Liver (tissue), 9 donors: ENCODE results near the gene CMIP. TPM values are rescaled to one million over a fixed set of nuclear protein-coding genes. Genes with fewer than 3 reads are reported as not detected.

Experiments
- DNase-seq: peaks from one replicate; pipeline ENCODE4 v3.0.0-alpha.2; 2017; ENCODE audit warnings: low spot score
- H3K27ac ChIP-seq, 2 donors: one replicate each; pipeline ENCODE4 v1.7.0; 2013; ENCODE audit warnings: inconsistent platforms in 2 of 2, low read length in 2 of 2, control low read depth in 1 of 2, low read depth in 1 of 2, mild to moderate bottlenecking in 1 of 2
- H3K27me3 ChIP-seq, 4 donors: one replicate each; pipeline versions ENCODE4 v1.6.1 to v1.7.0; 2013; ENCODE audit warnings: low read length in 3 of 4, inconsistent platforms in 1 of 4, mild to moderate bottlenecking in 1 of 4, moderate library complexity in 1 of 4; ENCODE audit not compliant: control insufficient read depth in 4 of 4, insufficient read depth in 4 of 4
- H3K36me3 ChIP-seq, 4 donors: one replicate each; pipeline versions ENCODE4 v1.6.1 to v1.7.0; 2013; ENCODE audit warnings: low read length in 3 of 4, mild to moderate bottlenecking in 3 of 4, low read depth in 1 of 4, moderate library complexity in 1 of 4; ENCODE audit not compliant: control insufficient read depth in 4 of 4, insufficient read depth in 3 of 4
- H3K4me1 ChIP-seq, 4 donors: one replicate each; pipeline versions ENCODE4 v1.6.1 to v1.7.0; 2013; ENCODE audit warnings: low read length in 3 of 4, mild to moderate bottlenecking in 3 of 4, moderate library complexity in 1 of 4; ENCODE audit not compliant: control insufficient read depth in 4 of 4, insufficient read depth in 4 of 4
- H3K4me3 ChIP-seq, 3 donors: one replicate each; pipeline versions ENCODE4 v1.6.1 to v1.7.0; 2013; ENCODE audit warnings: low read length in 3 of 3, control low read depth in 1 of 3, low read depth in 1 of 3, mild to moderate bottlenecking in 1 of 3
- H3K9ac ChIP-seq, 2 donors: one replicate each; pipeline ENCODE4 v1.7.0; 2013; ENCODE audit warnings: low read length in 2 of 2, mild to moderate bottlenecking in 2 of 2, moderate library complexity in 2 of 2, control low read depth in 1 of 2, low read depth in 1 of 2
- H3K9me3 ChIP-seq, 4 donors: one replicate each; pipeline versions ENCODE4 v1.6.1 to v1.7.0; 2013; ENCODE audit warnings: low read length in 3 of 4; ENCODE audit not compliant: control insufficient read depth in 4 of 4
- ATF3 ChIP-seq: IDR thresholded peaks from 2 replicates; pipeline ENCODE4 v1.6.1; 2016; ENCODE audit warnings: antibody characterized with exemption
- CTCF ChIP-seq: fragments of 150-350 bp; IDR thresholded peaks from 2 replicates; pipeline ENCODE4 v1.5.1; 2017; ENCODE audit warnings: improper control_type of control experiment, low read depth, low read length; ENCODE audit not compliant: missing input control
- EGR1 ChIP-seq, 2 donors: IDR thresholded peaks; 2 replicates each; pipeline ENCODE4 v1.6.1; 2016 to 2018; ENCODE audit warnings: antibody characterized with exemption in 2 of 2, low read depth in 2 of 2
- FOXA1 ChIP-seq: IDR thresholded peaks from 2 replicates; pipeline ENCODE4 v1.6.1; 2016; ENCODE audit warnings: antibody characterized with exemption
- FOXA2 ChIP-seq: IDR thresholded peaks from 2 replicates; pipeline ENCODE4 v1.6.1; 2016; ENCODE audit warnings: antibody characterized with exemption
- GABPA ChIP-seq, 2 donors: IDR thresholded peaks in 1 of 2; conservative IDR thresholded peaks in 1 of 2; 2 replicates each; pipeline ENCODE4 v1.6.1; 2016; ENCODE audit warnings: antibody characterized with exemption in 2 of 2, mild to moderate bottlenecking in 1 of 2, moderate library complexity in 1 of 2
- HNF4A ChIP-seq, 2 donors: conservative IDR thresholded peaks; 2 replicates each; pipeline ENCODE4 v1.6.1; 2016; ENCODE audit warnings: antibody characterized with exemption in 2 of 2, mild to moderate bottlenecking in 2 of 2
- HNF4G ChIP-seq: IDR thresholded peaks from 2 replicates; pipeline ENCODE4 v1.6.1; 2016; ENCODE audit warnings: antibody characterized with exemption
- JUND ChIP-seq, 2 donors: IDR thresholded peaks; 2 replicates each; pipeline ENCODE4 v1.6.1; 2016; ENCODE audit warnings: antibody characterized with exemption in 2 of 2
- MAX ChIP-seq: IDR thresholded peaks from 2 replicates; pipeline ENCODE4 v1.6.1; 2016; ENCODE audit warnings: antibody characterized with exemption
- NR2F2 ChIP-seq: IDR thresholded peaks from 2 replicates; pipeline ENCODE4 v1.6.1; 2016; ENCODE audit warnings: antibody characterized with exemption
- RAD21 ChIP-seq, 2 donors: IDR thresholded peaks; 2 replicates each; pipeline ENCODE4 v1.6.1; 2016; ENCODE audit warnings: antibody characterized with exemption in 2 of 2, mild to moderate bottlenecking in 2 of 2
- REST ChIP-seq: IDR thresholded peaks from 2 replicates; pipeline ENCODE4 v1.6.1; 2016; ENCODE audit warnings: antibody characterized with exemption, mild to moderate bottlenecking
- RXRA ChIP-seq, 2 donors: IDR thresholded peaks; 2 replicates each; pipeline ENCODE4 v1.6.1; 2017 to 2018; ENCODE audit warnings: antibody characterized with exemption in 2 of 2, mild to moderate bottlenecking in 1 of 2
- TAF1 ChIP-seq: conservative IDR thresholded peaks from 2 replicates; pipeline ENCODE4 v1.6.1; 2016; ENCODE audit warnings: antibody characterized with exemption, mild to moderate bottlenecking
- YY1 ChIP-seq: IDR thresholded peaks from 2 replicates; pipeline ENCODE4 v1.6.1; 2016; ENCODE audit warnings: antibody characterized with exemption, mild to moderate bottlenecking
- ZBTB33 ChIP-seq: IDR thresholded peaks from 2 replicates; pipeline ENCODE4 v1.6.1; 2016; ENCODE audit warnings: antibody characterized with exemption
- WGBS: extraction: QIAGEN DNeasy Blood & Tissue Kit; methylation state at CpG from one replicate; pipeline ENCODE4 v1.1.7; 2013; 5-methylcytosine and 5-hydroxymethylcytosine counted together
- polyA plus RNA-seq, 2 donors: library from polyadenylated mRNA; stranded (reverse) in 1 of 2; unstranded in 1 of 2; fragments of 200-250 nt in 1 of 2; fragments of >200 nt in 1 of 2; fragmentation: Nextera tagmentation in 1 of 2; extraction: Ambion mirVana in 1 of 2; gene quantifications; one replicate each; pipeline versions ENCODE4 v1.2.1 to v1.2.3, GENCODE V29; 2013 to 2015
- total RNA-seq, 2 donors: library from RNA; depleted of rRNA; stranded (reverse); fragments of >200 nt; gene quantifications; one replicate each; pipeline ENCODE4 v1.2.3, GENCODE V29; 2014
- donor health status: healthy.
- donor health status: healthy.
- donor health status: healthy.
- donor health status: healthy.
- donor health status: healthy.

Gene CMIP
- total and polyA plus RNA-seq, 4 donors: 1.7 to 15.6 (median 10.1) TPM

GRCh38 chr16:81627024-81627423, 182.4 kb downstream of the CMIP start:
- peaks cover 0 to 19% (median 8%) of the 10 kb centered on the region in 4 donors for H3K4me1 ChIP-seq
- WGBS: 98% methylated on average over 6 of the region's 6 CpGs
- no peak overlapping the region for H3K4me3 ChIP-seq
- H3K27ac ChIP-seq: no peak overlapping the region
- no peaks in the 10 kb centered on the region for H3K27me3 ChIP-seq
- no peak overlapping the region for H3K9ac ChIP-seq
- DNase-seq: no peak
- no peaks in the 10 kb centered on the region for H3K9me3 ChIP-seq
- H3K36me3 ChIP-seq: peaks cover 0 to 4% (median under 1%) of the 10 kb centered on the region in 4 donors
- no peak for TF ChIP-seq ATF3
- TF ChIP-seq ZBTB33: no peak
- no peak for TF ChIP-seq HNF4A (conservative IDR thresholded peaks at IDR 0.05)
- TF ChIP-seq FOXA1: no peak
- TF ChIP-seq NR2F2: no peak
- TF ChIP-seq TAF1: no peak
- TF ChIP-seq HNF4G: no peak
- TF ChIP-seq YY1: no peak
- TF ChIP-seq FOXA2: no peak
- no peak for TF ChIP-seq MAX
- no peak for TF ChIP-seq JUND (IDR thresholded peaks at IDR 0.05)
- TF ChIP-seq EGR1 (IDR thresholded peaks at IDR 0.05; ENCODE audit: low read depth in 2 of 2): no peak
- no peak for TF ChIP-seq REST
- TF ChIP-seq RXRA (IDR thresholded peaks at IDR 0.05): no peak
- TF ChIP-seq RAD21 (IDR thresholded peaks at IDR 0.05): no peak

GRCh38 chr16:81627729-81628244, 183.2 kb downstream of the CMIP start:
- H3K9me3 ChIP-seq: no peaks in the 10 kb centered on the region
- 91% methylated on average over 12 of the region's 12 CpGs for WGBS
- TF ChIP-seq JUND (IDR thresholded peaks at IDR 0.05): no peak
- no peak for TF ChIP-seq ZBTB33
- TF ChIP-seq MAX: no peak
- TF ChIP-seq YY1: no peak
- no peak for TF ChIP-seq RXRA (IDR thresholded peaks at IDR 0.05)
- no peak for TF ChIP-seq FOXA1
- TF ChIP-seq CTCF: no peak
- TF ChIP-seq FOXA2: no peak
- no peak for TF ChIP-seq ATF3
- TF ChIP-seq TAF1: no peak
- TF ChIP-seq HNF4A (conservative IDR thresholded peaks at IDR 0.05): no peak
- no peak for TF ChIP-seq EGR1 (IDR thresholded peaks at IDR 0.05; ENCODE audit: low read depth in 2 of 2)
- no peak for TF ChIP-seq HNF4G
- TF ChIP-seq GABPA (IDR thresholded peaks at IDR 0.05 in 1 of 2, conservative IDR thresholded peaks at IDR 0.05 in 1 of 2): no peak
- no peak for TF ChIP-seq RAD21 (IDR thresholded peaks at IDR 0.05)
- H3K27ac ChIP-seq: no peak overlapping the region
- H3K9ac ChIP-seq: no peak overlapping the region
- peaks cover 4 to 24% (median 12%) of the 10 kb centered on the region in 4 donors for H3K4me1 ChIP-seq
- no peak overlapping the region for H3K4me3 ChIP-seq
- H3K36me3 ChIP-seq: peaks cover 0 to 2% (median 0%) of the 10 kb centered on the region in 4 donors
- H3K27me3 ChIP-seq: no peaks in the 10 kb centered on the region
- DNase-seq: no peak
